Upper lobe of left lung (tissue), 6 donors: ENCODE results near the gene IL1RL2. TPM values are rescaled to one million over a fixed set of nuclear protein-coding genes. Genes with fewer than 3 reads are reported as not detected.

ENCODE experiments used
- ATAC-seq, 2 donors: fragments of 200-7000 bp; cut with Tn5 transposase; one replicate each; pipeline ENCODE4 v1.9.1; 2022; ENCODE audit warnings: mild to moderate bottlenecking in 2 of 2, moderate library complexity in 2 of 2; ENCODE audit not compliant: low FRiP score in 2 of 2
- DNase-seq, 2 donors: peaks; one replicate each; pipeline ENCODE4 v3.0.0-alpha.2; 2019 to 2020
- H3K27ac ChIP-seq, 4 donors: fragments of 200-600 bp; sonication (generic); one replicate each; pipeline ENCODE4 v1.5.1; 2016 to 2019
- H3K27me3 ChIP-seq, 4 donors: fragments of 200-600 bp; sonication (generic); one replicate each; pipeline ENCODE4 v1.5.1; 2017 to 2019
- H3K36me3 ChIP-seq, 4 donors: fragments of 200-600 bp; sonication (generic); one replicate each; pipeline ENCODE4 v1.5.1; 2016 to 2019
- H3K4me1 ChIP-seq, 4 donors: fragments of 200-600 bp; sonication (generic); one replicate each; pipeline ENCODE4 v1.5.1; 2018 to 2019
- H3K4me3 ChIP-seq, 4 donors: fragments of 200-600 bp; sonication (generic); one replicate each; pipeline ENCODE4 v1.5.1; 2017 to 2019; ENCODE audit warnings: mild to moderate bottlenecking in 2 of 4, moderate library complexity in 1 of 4
- H3K9me3 ChIP-seq, 4 donors: fragments of 200-600 bp; sonication (generic); one replicate each; pipeline ENCODE4 v1.5.1; 2018 to 2019
- EP300 ChIP-seq, 4 donors: sonication (generic); formaldehyde crosslinking; IDR thresholded peaks; one replicate each; pipeline ENCODE4 v1.5.1; 2017; ENCODE audit warnings: antibody characterized with exemption in 4 of 4, control low read depth in 2 of 4
- POLR2A ChIP-seq, 4 donors: fragments of 450-650 bp; IDR thresholded peaks; one replicate each; pipeline ENCODE4 v1.5.1; 2016 to 2017; ENCODE audit warnings: antibody characterized with exemption in 4 of 4, mild to moderate bottlenecking in 2 of 4
- POLR2AphosphoS5 ChIP-seq, 2 donors: sonication (generic); formaldehyde crosslinking; IDR thresholded peaks; one replicate each; pipeline ENCODE4 v1.5.1; 2017; ENCODE audit warnings: antibody characterized with exemption in 2 of 2
- WGBS, 2 donors: methylation state at CpG; one replicate each; pipeline ENCODE4 v1.1.5; 2017 to 2018; 5-methylcytosine and 5-hydroxymethylcytosine counted together
- total RNA-seq, 6 donors: library from RNA; depleted of rRNA in 4 of 6; stranded (reverse); fragments of >200 nt in 4 of 6; gene quantifications; one replicate each; pipeline versions ENCODE4 v1.1.0 to v1.2.1, GENCODE V29; 2016 to 2021
- TF ChIP-seq, protein P1 (sequence below), 6 experiments: fragments of 450-650 bp in 4 of 6; fragments of 200-600 bp in 2 of 6; sonication (generic) in 2 of 6; IDR thresholded peaks; one replicate each; pipeline ENCODE4 v1.5.1; 2016 to 2019; ENCODE audit warnings: antibody characterized with exemption in 6 of 6
- donor health status: DM: no; HTN: no; CAD: no; lungs with moderate emphysema.
- donor health status: DM: no; HTN: yes; CAD: no; lungs with severe emphysema.

The IL1RL2 gene
- total RNA-seq, 6 donors from 2014 or later = 0.57 to 1.7 (median 1.4) TPM; not detected in 1

DNA sequence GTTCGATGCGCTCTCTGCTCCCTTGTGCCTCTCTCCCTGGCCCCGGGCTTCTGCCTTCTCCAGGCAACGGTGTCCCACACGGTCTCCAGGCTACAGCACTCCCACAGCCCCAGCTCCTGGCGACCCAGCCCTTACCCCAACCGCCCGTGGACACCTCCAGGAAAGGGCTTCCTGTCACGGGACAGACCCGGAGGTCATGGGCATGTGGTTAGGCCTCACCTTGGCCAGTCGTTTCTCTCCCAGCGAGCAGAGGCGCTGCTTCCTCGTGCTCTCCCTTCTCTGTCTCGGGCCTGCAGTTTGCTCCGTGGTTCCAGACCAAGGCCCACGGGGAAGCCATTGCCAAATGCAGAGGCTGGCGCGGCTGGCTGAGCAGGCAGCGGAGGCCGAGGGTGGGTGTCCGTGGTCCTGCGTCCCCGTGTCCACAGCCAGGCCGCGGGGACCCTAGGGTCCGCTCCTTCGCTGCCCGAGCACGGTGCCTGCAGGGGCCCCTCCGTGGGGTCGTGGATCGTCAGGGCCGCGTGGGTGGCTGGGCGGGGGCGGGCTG lies 63.5 kb downstream of the IL1RL2 start:
- H3K27me3 ChIP-seq = no peaks in the 10 kb centered on the region
- TF ChIP-seq POLR2AphosphoS5 (IDR thresholded peaks at IDR 0.05) = no peak
- no peak for TF ChIP-seq EP300 (IDR thresholded peaks at IDR 0.05)
- no peak for TF ChIP-seq POLR2A (IDR thresholded peaks at IDR 0.05)
- TF ChIP-seq, protein P1, sequence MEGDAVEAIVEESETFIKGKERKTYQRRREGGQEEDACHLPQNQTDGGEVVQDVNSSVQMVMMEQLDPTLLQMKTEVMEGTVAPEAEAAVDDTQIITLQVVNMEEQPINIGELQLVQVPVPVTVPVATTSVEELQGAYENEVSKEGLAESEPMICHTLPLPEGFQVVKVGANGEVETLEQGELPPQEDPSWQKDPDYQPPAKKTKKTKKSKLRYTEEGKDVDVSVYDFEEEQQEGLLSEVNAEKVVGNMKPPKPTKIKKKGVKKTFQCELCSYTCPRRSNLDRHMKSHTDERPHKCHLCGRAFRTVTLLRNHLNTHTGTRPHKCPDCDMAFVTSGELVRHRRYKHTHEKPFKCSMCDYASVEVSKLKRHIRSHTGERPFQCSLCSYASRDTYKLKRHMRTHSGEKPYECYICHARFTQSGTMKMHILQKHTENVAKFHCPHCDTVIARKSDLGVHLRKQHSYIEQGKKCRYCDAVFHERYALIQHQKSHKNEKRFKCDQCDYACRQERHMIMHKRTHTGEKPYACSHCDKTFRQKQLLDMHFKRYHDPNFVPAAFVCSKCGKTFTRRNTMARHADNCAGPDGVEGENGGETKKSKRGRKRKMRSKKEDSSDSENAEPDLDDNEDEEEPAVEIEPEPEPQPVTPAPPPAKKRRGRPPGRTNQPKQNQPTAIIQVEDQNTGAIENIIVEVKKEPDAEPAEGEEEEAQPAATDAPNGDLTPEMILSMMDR (IDR thresholded peaks at IDR 0.05) = no peak
- DNase-seq = peak in 1 of 2 donors; percentile 73
- no peak overlapping the region for H3K4me3 ChIP-seq
- peak in 1 of 2 donors; percentile 6 for ATAC-seq
- H3K9me3 ChIP-seq = no peaks in the 10 kb centered on the region
- WGBS, 2 donors = 86 to 93% methylated on average over 16 to 37 of the region's 37 CpGs
- no peaks in the 10 kb centered on the region for H3K36me3 ChIP-seq
- peaks cover 5 to 24% (median 15%) of the 10 kb centered on the region in 4 donors for H3K4me1 ChIP-seq
- H3K27ac ChIP-seq = peak overlapping the region in 3 of 4 donors; percentile 67 to 77 (median 70)

DNA sequence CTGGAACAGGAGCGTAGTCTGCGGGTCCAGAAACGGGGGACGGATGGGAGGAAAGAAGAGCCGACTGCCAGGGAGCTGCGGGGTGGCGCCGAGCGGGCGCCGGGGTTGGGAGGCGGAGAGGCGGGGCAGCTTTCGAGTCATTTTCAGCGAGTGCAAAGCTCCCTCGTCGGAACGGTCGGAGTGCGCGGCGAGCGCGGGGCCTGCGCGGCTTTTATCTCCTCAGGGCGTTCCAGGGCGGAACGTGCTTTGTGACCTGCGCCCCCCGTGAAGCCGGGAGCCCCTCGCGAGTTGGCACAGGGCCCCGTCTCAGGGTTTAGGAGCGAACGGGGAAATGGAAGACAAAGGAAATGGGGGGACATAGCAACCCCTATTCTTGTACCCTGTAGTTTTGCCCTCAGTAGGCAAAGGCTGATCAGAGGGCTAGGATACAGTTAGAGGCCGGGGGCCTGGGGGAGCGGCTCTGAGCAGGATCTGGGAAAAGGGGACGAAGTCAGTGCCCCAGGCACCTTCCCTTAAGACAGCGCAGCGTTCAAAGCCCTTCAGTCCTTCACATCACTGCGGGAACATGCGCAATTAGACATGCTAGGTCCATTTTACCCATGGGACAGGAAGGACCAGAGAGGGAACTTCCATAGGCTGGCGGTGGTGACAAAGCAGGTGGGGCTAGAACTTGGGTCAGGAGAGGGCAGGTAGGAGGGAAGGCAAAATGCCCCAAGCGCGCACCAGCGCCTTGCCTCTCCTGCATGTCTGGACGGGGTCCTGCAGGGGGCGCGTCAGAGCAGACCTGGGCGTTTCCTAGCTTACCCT lies 64.4 kb downstream of the IL1RL2 start:
- Histone ChIP-seq H3K36me3 (no peaks in the 10 kb centered on the region), H3K4me3 (peak overlapping the region in 3 of 4 donors; percentile 21 to 50 (median 48)), H3K27me3 (no peaks in the 10 kb centered on the region), H3K9me3 (no peaks in the 10 kb centered on the region), H3K4me1 (peaks cover 11 to 24% (median 15%) of the 10 kb centered on the region in 4 donors), H3K27ac (peak overlapping the region; percentile 59 to 77 (median 68))
- 15 to 16% methylated on average over 47 to 52 of the region's 52 CpGs for WGBS, 2 donors
- peak; percentile 81 to 92 for DNase-seq
- ATAC-seq = peak; percentile 84 to 86
- TF ChIP-seq, protein P1 (IDR thresholded peaks at IDR 0.05) = peak; percentile 53 to 68 (median 58)
- TF ChIP-seq EP300 (IDR thresholded peaks at IDR 0.05) (no peak), POLR2AphosphoS5 (IDR thresholded peaks at IDR 0.05) (peak in 1 of 2 donors; percentile 10), POLR2A (IDR thresholded peaks at IDR 0.05) (peak in 1 of 4 donors; percentile 37)

DNA sequence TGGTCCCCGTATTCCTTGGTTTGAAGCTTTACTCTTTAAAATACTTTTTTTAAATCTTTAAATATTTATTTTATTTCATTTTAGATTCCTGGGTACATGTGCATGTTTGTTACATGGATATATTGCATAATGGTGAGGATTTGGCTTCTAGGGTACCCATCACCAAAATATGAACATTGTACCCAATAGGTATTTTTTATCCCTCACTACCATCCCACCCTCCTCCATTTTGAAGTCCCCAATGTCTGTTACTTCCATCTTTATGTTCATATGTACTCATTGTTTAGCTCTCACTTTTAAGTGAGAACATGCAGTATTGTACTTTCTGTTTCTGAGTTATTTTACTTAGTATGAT lies 65.0 kb downstream of the IL1RL2 start:
- WGBS, 2 donors = 55 to 65% methylated on average over 1 of the region's 1 CpG
- H3K4me1 ChIP-seq = peaks cover 15 to 27% (median 17%) of the 10 kb centered on the region in 4 donors
- peak overlapping the region in 1 of 4 donors; percentile 48 for H3K4me3 ChIP-seq
- no peak for TF ChIP-seq POLR2A (IDR thresholded peaks at IDR 0.05)
- TF ChIP-seq, protein P1 (IDR thresholded peaks at IDR 0.05) = peak in 1 of 6 experiments; percentile 4
- H3K36me3 ChIP-seq = no peaks in the 10 kb centered on the region
- H3K27me3 ChIP-seq = no peaks in the 10 kb centered on the region
- no peaks in the 10 kb centered on the region for H3K9me3 ChIP-seq
- DNase-seq = no peak
- no peak for ATAC-seq
- peak overlapping the region in 3 of 4 donors; percentile 17 to 70 (median 67) for H3K27ac ChIP-seq

DNA sequence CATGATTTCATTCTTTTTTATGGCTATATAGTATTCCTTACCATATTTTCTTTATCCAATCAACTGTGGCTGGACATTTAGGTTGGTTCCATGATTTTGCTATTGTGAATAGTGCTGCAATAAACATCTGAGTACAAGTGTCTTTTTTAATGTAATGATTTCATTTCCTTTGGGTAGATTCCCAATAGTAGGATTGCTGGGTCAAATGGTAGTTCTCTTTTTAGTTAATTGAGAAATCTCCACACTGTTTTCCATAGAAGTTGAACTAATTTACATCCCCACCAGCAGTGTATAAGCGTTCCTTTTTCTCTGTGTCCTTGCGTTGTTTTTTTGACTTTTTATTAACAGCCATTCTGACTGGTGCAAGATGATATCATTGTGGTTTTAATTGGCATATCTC lies 65.4 kb downstream of the IL1RL2 start:
- H3K36me3 ChIP-seq = no peaks in the 10 kb centered on the region
- H3K27me3 ChIP-seq = no peaks in the 10 kb centered on the region
- H3K9me3 ChIP-seq = no peaks in the 10 kb centered on the region
- H3K4me1 ChIP-seq = peaks cover 15 to 30% (median 17%) of the 10 kb centered on the region in 4 donors
- H3K27ac ChIP-seq = peak overlapping the region in 1 of 4 donors; percentile 17
- no peak overlapping the region for H3K4me3 ChIP-seq
- 95 to 96% methylated on average over 2 of the region's 2 CpGs for WGBS, 2 donors
- no peak for TF ChIP-seq EP300 (IDR thresholded peaks at IDR 0.05)
- TF ChIP-seq POLR2AphosphoS5 (IDR thresholded peaks at IDR 0.05) = no peak
- TF ChIP-seq, protein P1 (IDR thresholded peaks at IDR 0.05) = no peak
- no peak for TF ChIP-seq POLR2A (IDR thresholded peaks at IDR 0.05)
- ATAC-seq = no peak
- no peak for DNase-seq
